GM12865 (cell line): ENCODE data around the gene HES2.
"Not testable (repeated sequence)": the region's sequence is repeated elsewhere in the genome, so short reads cannot be mapped to it uniquely, and the experiment has no call there.

Experiments
- DNase-seq: peaks from one replicate; pipeline ENCODE4 v3.0.0; 2010; ENCODE audit warnings: low read depth
- H3K4me3 ChIP-seq: 2 replicates; pipeline ENCODE4 v1.5.1; 2011; ENCODE audit warnings: mild to moderate bottlenecking, low read depth, low read length, control low read depth
- TF ChIP-seq, protein P1 (sequence below): IDR thresholded peaks from 2 replicates; pipeline ENCODE4 v1.5.1; 2011; ENCODE audit warnings: low read length, control low read depth, low read depth, inconsistent platforms; ENCODE audit not compliant: insufficient read depth; ENCODE audit errors: missing control alignments

HES2 gene

DNA sequence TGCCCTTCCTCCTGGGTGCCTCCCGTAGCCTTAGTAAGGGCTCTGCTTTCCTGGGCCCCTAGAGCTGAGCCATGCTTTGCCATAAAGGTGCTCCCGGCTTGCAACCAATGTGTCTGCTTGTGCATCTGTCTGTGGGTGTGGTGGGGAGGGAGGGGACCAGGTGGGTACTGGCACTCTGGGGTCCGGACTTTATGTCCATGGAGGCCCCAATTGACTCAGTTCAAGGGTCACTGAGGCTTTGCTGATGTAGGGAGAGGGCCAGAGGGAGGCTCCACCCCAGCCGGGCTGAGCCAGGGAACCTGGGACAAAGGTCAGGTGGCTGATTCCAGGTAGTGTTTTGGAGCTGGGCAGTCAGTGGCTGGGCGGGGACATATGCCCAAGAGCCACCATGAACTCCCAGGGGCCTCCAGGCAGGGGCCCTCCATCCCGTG is 31.2 kb upstream of the HES2 start:
- TF ChIP-seq, protein P1, sequence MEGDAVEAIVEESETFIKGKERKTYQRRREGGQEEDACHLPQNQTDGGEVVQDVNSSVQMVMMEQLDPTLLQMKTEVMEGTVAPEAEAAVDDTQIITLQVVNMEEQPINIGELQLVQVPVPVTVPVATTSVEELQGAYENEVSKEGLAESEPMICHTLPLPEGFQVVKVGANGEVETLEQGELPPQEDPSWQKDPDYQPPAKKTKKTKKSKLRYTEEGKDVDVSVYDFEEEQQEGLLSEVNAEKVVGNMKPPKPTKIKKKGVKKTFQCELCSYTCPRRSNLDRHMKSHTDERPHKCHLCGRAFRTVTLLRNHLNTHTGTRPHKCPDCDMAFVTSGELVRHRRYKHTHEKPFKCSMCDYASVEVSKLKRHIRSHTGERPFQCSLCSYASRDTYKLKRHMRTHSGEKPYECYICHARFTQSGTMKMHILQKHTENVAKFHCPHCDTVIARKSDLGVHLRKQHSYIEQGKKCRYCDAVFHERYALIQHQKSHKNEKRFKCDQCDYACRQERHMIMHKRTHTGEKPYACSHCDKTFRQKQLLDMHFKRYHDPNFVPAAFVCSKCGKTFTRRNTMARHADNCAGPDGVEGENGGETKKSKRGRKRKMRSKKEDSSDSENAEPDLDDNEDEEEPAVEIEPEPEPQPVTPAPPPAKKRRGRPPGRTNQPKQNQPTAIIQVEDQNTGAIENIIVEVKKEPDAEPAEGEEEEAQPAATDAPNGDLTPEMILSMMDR = no peak
- no peak overlapping the region for H3K4me3 ChIP-seq
- no peak for DNase-seq

DNA sequence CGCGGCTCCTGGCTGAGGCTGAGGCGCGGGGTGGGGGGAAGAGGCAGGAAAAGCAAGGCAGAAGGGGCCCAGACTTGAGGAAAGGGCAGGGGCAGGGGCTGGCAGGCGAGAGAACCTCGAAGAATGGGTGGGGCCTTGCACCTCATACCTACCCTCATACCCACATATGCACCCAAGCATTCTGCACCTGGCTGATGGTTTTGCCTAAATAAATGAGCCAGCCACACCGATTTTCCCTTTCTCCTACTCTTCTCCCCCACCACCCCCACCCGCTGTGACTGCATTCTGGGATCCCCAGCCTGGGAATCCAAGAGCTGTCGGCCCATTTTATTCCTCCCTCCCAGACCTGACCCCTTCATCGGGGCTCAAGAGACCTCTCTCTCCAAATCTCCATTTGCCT is 30.8 kb upstream of the HES2 start:
- not testable (repeated sequence) for DNase-seq, H3K4me3 ChIP-seq

DNA sequence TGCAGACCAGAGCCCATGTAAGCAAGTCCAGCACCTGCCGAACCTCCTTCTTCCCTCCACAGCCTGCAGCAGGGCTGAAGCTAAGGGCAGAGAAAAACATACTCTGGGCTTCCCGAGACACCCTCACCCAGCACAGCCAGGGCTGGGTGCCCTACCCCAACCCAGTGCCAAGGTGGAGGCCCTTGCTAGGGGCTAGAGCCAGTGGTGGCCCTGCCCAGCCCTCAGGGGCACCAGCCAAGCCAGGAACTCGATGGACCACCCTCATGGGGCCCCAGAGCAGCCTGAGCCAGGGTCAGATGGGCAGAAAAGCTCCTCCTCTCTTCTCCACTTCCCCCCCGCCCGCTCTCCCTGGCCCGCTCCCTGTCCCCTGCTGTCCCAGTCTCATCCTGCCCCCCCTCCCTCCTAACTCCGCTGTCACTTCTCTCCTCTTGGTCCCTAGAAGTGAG is 30.3 kb upstream of the HES2 start:
- no peak for DNase-seq
- H3K4me3 ChIP-seq = no peak overlapping the region
- TF ChIP-seq, protein P1 = no peak

DNA sequence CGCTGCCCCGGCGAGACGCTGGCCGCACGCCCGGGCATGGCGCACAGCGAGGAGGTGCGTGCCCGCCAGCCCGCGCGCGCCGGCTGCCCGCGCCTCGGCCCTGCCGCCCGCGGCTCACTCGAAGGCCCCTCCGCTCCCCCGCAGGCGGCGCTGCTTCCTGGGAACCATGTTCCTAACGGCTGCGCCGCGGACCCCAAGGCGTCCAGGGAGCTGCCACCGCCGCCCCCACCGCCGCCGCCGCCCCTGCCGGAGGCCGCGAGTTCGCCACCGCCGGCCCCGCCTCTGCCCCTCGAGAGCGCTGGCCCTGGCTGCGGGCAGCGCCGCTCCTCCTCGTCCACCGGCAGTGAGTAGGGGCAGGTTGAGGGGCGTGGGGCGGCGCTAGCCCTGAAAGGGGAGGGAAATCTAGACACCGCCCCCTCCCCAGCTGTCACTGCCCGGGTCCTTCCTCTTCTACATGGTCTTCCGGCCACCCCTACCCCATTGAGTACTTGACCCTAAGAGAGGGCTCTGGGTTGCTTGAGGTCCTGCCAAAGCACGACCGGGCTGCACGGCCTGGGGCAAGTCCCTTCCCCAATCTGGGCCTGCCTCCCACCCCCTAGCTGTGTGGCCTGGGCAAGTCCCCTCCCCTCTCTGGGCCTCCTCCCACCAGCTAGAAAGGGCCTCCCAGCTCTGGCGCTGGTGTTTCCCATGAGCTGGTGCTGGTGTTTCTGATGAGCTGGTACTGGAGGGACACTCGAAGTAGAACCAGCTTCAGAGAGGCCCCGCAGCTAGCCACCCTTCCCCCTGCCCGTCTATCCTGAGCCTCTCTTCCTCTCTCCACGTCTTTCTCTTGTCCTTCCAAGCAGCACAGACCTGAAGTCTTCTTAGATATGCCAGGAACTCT is 29.3 kb upstream of the HES2 start:
- H3K4me3 ChIP-seq = no peak overlapping the region
- no peak for DNase-seq
- TF ChIP-seq, protein P1 = no peak

DNA sequence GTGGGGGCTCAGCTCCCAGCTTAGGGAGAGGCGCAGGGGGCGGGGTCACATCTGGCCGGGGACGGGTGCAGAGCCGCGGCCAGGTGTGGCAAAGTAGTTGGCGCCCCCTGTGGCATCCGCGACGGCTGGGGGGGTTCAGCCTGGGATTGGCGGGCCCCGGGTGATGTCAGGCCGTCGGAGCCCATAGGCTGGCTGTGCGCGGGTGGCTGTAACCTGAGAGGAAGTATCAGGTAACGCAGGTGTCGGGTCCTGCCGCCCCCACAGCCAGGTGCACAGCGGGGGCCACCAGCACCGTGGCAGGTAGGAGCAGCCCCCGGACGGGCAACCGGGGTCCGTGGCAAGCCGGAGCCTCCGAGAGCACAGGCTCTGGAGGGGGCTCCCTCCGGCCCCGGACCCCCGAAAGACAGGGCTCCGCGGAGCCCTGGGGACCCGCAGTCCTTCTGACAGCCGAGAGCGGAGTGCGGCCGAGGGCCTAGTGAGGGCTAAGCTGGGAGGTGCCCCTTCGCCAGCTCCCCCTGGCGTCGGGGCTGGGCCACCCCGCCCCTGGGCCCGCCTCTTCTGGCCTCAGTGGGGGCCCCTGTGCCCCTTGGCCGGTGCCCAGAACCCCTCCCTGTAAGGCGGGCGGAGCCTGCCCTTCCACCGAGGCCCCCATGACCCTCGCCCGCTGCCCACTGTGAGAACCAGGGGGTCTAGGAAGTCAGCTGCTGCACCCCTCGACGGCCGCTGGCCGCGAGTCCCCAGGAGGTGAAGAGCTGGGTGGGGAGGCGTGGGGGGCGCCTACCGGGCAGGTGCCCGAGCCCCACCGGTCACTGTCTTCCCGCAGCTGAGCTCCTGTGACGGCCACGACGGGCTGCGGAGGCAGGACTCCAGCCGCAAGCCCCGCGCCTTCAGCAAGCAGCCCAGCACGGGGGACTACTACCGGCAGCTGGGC is 28.4 kb upstream of the HES2 start:
- no peak for DNase-seq
- no peak overlapping the region for H3K4me3 ChIP-seq
- TF ChIP-seq, protein P1 = no peak

DNA sequence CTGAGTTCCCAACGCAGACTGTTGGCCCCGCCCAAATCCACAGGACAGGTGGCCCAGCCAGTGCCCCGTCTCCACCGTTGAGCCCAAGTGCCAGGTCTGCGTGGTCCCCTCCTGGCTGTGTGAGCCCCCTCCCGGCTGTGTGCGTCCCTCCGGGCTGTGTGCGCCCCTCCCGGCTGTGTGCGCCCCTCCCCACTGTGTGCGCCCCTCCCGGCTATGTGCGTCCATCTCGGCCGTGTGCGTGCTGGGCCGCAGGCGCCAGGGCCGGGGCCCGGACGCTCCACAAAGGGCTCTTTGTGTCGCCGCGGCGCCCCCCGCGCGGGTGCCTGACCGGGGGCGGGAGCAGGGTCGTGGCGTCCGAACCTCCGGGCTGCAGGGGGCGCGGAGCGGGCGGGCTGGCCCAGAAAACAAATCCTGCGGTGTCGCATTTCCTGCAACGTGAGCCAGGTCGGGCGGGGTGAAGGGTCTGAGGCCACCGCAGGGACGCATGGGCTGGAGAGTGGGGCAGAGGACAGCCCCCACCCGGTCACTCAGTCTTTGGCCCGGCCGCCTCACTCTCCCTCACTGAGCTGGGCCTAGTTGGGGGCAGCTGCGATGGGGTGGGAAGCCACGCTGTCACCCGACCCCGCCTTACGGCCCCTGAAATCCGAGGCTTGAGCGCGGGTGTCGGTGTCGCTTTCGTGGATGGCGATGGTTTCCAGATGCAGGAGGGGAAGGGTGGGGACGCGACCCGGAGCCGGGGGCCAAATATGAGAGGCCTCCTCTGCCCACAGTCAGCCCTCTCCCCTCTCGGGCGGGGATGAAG is 27.5 kb upstream of the HES2 start:
- TF ChIP-seq, protein P1 = no peak
- H3K4me3 ChIP-seq = no peak overlapping the region
- no peak for DNase-seq
